ENCODE results near the gene SH3BP1.

The SH3BP1 gene

DNA sequence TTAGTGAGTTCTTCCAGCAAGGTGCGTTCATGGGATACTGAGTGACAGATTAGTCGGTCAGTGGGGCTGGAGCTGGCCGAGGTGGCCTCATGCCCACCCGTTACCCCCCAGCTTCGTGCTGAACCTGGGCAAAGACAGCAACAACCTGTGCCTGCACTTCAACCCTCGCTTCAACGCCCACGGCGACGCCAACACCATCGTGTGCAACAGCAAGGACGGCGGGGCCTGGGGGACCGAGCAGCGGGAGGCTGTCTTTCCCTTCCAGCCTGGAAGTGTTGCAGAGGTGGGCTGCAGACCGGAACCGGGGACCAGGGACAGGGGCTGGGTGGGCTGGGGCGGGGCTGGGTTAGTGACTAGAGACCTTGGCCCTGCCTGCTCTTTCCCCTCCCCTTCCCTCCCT, 38.9 kb downstream of the SH3BP1 start:
- TF ChIP-seq, protein P1, sequence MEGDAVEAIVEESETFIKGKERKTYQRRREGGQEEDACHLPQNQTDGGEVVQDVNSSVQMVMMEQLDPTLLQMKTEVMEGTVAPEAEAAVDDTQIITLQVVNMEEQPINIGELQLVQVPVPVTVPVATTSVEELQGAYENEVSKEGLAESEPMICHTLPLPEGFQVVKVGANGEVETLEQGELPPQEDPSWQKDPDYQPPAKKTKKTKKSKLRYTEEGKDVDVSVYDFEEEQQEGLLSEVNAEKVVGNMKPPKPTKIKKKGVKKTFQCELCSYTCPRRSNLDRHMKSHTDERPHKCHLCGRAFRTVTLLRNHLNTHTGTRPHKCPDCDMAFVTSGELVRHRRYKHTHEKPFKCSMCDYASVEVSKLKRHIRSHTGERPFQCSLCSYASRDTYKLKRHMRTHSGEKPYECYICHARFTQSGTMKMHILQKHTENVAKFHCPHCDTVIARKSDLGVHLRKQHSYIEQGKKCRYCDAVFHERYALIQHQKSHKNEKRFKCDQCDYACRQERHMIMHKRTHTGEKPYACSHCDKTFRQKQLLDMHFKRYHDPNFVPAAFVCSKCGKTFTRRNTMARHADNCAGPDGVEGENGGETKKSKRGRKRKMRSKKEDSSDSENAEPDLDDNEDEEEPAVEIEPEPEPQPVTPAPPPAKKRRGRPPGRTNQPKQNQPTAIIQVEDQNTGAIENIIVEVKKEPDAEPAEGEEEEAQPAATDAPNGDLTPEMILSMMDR (IDR thresholded peaks at IDR 0.05), result no peak

DNA sequence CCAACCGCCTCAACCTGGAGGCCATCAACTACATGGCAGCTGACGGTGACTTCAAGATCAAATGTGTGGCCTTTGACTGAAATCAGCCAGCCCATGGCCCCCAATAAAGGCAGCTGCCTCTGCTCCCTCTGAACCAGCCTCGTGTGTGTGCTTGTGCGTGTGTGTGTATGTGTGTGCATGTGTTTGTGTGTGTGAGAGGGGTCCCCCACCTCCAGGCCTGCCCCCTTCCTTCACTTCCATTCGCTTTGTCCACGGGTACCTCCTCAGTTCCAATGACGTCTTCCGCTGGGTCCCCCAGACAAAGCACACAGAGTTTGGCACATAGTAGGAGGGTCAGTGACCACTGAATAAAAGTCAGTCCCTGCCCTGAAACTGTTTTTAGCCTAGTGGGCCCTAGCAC, 40.2 kb downstream of the SH3BP1 start:
- TF ChIP-seq, protein P1 (IDR thresholded peaks at IDR 0.05), result no peak

DNA sequence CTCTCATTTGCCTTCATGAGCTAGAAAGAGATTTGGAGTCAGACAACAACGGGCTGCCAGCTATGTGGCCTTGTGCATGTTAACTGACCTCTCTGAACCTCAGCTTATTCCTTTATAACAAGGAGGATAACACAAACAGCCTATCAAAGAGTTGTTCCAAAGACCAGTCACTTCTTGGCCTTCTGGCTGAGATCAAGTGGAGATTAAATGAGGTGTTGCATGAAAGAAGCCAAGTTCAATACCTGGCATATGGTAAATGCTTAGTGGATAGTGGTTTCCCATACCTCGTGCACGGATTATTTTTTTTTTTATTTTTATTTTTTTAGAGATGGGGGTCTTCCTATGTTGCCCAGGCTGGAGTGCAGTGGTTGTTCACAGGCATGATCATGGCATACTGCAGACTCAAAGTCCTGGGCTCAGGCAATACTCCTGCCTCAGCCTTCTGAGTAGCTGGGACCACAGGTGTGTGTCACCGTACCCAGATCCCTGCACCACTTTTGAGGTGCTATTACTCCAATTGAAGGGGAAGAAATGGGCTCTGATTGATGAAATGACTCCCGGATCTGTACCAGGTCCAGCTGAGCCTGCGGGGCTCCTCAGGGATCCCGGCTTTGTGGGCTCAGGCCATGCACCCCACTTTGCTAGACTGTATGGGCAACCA, 40.9 kb downstream of the SH3BP1 start:
- TF ChIP-seq, protein P1 (IDR thresholded peaks at IDR 0.05), result no peak

DNA sequence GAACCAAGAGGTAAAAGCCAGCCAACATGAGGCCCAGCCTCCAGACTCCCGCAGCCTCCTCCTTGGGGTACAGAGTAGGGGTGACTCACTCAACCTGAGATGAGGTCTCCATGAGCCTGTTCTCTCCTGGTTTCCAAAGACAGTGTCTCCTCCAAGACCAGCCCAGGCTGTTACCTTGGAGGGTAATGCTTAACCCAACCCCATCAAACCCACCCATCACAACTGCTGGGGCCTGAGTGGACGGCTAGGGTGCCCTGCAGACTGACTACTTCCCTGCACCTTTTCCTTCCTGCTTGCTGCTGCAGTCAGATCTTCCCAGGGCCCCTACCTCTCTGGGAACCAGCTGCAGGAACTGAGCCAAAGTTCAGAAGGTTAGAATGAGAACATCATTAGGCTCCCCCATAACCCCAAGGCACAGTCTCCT, 41.5 kb downstream of the SH3BP1 start:
- TF ChIP-seq, protein P1 (IDR thresholded peaks at IDR 0.05), result no peak

DNA sequence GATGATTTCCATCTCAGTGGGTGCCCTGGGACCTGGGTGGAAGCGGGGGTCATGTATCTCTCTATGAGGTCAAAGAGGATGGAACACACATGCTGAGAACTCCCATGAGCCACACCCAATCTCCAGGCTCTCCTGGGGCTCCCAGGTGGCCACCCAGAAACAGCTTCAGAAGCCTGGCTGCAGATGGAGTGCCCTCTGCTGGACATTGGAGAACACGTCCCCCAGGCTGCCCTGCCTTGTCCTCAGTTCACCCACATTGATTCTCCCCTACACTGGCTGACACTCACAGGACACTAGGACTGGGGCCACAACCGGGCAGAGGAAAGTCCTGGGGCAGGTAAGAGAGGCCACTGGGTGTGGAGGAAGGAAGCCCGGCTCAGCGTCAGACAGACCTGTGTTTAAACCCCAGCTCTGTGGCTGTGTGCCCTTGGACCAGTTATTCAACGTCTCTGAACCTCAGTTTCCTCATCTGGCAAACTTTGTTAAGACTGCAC, 42.1 kb downstream of the SH3BP1 start:
- TF ChIP-seq, protein P1 (IDR thresholded peaks at IDR 0.05), result peak; percentile 83

DNA sequence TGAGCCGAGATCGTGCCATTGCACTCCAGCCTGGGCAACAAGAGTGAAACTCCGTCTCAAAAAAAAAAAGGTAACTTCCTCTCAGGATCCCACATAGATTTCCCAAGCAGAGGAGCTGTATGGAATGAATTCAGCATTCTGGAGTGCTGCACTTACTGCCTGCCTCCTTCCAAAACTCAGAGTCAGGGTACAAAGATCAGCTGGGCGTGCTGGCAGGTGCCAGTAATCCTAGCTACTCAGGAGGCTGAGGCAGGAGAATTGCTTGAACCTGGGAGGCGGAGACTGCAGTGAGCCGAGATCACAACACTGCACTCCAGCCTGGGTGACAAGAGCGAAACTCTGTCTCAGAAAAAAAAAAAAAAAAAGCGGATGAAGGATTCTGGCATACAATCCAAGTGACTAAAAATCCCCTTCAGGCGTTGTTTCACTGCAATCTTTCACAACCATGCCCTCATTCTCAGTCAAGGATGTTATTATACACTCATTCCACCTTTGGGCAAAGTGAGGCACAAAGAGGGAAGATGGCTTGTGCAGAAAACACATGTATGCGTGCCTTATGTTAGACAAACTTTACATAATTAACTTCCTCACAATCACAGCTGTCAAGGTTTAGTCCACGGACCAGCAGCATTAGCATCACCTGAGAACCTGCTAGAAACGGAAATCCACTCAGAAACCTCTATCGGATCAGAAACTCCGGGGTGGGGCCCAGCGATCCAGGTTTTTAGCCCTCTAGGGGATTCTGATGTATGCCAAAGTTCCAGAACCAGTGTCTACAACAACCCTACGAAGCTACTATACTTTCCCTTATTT, 45.5 kb downstream of the SH3BP1 start:
- TF ChIP-seq, protein P1 (IDR thresholded peaks at IDR 0.05), result no peak

DNA sequence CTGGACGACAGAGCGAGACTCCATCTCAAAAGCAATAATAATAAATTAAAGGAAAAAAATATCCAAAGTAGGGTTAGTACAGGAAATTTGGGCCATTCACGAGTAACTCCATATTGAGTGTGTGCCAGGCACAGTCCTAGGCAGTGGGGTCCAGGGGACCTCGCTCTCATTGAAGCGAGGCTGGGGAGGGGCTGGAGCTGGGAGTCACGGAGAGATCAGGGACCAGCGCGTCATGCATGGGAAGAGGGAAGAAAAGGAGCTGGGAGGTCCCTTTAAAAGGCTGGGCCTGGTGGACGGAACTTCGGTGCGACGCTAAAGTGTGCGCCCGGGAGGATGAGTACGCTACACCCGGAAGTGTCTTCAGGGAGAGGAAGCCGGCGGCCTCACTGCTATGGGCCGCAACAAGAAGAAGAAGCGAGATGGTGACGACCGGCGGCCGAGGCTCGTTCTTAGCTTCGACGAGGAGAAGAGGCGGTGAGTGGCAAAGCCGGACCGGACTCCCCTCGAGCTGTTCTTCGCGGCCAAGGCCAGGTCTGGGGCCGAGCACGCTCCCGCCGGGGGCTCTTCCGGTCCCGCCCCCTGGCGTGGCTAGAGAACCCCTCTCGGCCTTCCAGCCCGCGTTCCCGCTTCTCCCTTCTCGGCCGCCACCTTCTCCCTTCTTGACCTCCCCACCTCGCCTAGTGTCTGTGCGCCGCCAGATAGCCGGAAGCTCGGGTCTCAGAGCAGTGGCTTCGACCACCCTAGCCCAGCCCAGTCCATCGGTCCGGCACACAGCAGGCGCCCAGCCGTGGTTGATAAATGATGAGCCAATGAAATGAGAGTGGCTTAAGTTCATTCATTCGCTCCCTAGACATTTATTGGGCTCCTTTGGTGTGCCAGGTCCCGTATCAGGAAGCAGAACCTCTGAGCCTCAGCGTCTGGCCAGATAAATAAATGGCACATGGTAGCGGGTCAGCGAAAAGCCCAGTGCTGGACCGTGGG, 46.8 kb downstream of the SH3BP1 start, which contains the start of gene NOL12:
NOL12 (plus strand) TSS at position 342 of the 981 bp plus-strand sequence; CDS start at position 392, 50 bp downstream.
- TF ChIP-seq, protein P1 (IDR thresholded peaks at IDR 0.05), result no peak
